GM19240 (cell line): Measurements from ENCODE around the gene CD274.
"Not testable (repeated sequence)": the region's sequence is repeated elsewhere in the genome, so short reads cannot be mapped to it uniquely, and the experiment has no call there.

Experiments used
- DNase-seq: peaks from one replicate; pipeline ENCODE4 v3.0.0; 2011; ENCODE audit warnings: low spot score; ENCODE audit not compliant: insufficient read length

Gene CD274

DNA sequence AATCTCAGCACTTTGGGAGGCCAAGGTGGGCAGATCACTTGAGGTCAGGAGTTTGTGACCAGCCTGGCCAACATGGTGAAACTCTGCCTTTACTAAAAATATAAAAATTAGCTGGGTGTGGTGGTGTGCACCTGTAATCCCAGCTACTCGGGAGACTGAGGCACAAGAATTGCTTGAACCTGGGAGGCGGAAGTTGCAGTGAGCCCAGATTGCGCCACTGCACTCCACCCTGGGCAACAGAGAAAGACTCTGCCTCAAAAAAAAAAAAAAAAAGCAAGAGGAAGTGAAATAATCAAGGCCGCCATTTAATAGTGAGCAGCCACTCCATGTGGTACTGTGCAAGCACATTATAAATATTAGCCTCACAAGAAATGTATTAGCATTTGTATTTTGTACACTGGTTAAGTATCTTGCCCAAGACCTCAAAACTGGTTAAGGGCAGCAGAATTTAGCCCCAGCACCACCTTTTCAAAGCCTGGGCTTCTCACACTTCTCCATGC is 14.5 kb downstream of the CD274 start:
- not testable (repeated sequence) for DNase-seq

DNA sequence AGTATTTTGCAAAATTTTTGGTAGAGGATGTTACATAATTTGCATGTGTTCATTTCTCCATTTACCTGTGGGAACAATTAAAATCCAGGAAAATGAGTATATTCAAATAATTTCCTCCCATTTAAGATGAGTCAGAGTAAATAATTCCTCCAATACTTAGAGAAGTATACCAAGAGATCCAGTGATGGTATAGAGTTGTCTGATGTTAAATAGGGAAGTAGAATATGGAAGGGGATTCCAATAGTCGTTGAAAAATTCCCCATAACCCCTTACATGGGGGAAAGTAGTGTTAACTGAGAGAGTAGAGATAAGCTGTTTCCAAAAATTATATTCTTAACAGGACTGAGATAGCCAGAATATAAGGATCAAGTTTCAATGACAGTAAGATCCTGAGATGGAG is 15.7 kb downstream of the CD274 start:
- no peak for DNase-seq

DNA sequence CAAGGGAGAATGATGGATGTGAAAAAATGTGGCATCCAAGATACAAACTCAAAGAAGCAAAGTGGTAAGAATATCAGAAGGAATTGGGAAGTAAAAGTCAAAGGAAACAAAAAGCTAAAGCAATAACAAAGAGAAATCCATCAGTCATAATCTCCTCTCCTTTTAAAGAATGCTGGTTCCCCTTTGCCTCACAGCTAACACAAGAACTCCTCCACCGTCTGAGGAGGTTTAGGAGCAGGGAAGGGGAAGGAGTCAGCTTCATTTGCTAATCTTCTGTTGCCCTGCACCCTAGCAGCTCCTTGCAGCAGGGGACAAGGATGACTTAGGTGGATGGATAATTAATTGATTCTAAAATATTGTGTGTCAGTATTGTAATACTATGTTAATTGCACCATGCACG is 16.4 kb downstream of the CD274 start:
- no peak for DNase-seq

DNA sequence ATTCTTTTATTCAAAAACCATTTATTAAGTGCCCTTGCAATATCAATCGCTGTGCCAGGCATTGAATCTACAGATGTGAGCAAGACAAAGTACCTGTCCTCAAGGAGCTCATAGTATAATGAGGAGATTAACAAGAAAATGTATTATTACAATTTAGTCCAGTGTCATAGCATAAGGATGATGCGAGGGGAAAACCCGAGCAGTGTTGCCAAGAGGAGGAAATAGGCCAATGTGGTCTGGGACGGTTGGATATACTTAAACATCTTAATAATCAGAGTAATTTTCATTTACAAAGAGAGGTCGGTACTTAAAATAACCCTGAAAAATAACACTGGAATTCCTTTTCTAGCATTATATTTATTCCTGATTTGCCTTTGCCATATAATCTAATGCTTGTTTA is 18.5 kb downstream of the CD274 start:
- DNase-seq = no peak

GRCh38 chr9:5470122-5470521 is 19.8 kb downstream of the CD274 start:
- DNase-seq = no peak

DNA sequence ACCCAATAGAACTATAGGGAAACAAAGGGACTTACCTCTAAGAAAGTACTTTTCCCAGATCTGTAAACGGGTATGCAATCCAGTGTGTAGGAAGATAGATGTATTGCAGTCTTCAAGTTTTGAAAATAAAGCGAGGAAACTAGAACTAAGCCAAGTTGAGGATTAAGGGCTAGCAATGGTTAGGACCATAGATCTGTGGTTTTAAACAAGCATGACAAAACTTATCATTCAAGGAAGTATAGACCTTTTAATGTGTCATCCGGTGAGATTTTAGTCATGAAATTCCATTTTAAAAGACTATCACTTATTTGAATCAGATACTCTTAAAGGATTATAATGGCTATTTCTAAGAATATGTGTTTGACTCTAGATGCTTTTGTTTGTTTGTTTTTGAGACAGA is 20.5 kb downstream of the CD274 start:
- DNase-seq = no peak

DNA sequence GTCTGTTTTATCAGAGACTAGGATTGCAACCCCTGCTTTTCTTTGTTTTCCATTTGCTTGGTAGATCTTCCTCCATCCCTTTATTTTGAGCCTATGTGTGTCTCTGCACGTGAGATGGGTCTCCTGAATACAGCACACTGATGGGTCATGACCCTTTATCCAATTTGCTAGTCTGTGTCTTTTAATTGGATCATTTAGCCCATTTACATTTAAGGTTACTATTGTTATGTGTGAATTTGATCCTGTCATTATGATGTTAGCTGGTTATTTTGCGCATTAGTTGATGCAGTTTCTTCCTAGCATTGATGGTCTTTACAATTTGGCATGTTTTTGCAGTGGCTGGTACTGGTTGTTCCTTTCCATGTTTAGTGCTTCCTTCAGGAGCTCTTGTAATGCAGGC is 25.3 kb downstream of the CD274 start:
- DNase-seq = not testable (repeated sequence)

DNA sequence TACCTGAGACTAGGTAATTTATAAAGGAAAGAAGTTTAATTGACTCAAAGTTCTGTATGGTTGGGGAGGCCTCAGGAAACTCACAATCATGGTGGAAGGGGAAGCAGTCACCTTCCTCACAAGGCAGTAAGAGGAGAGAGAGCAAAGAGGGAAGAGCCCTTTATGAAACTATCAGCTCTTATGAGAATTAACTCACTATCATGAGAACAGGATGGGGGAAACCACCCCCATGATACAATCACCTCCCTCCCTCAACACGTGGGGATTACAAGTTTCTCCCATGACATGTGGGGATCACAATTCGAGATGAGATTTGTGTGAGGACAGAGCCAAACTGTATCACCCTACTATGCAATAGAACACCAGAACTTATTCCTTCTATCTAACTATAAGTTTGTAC is 27.9 kb downstream of the CD274 start:
- no peak for DNase-seq

GRCh38 chr9:5479994-5480694 is 29.8 kb downstream of the CD274 start:
- no peak for DNase-seq

GRCh38 chr9:5480919-5481318 is 30.6 kb downstream of the CD274 start:
- no peak for DNase-seq

- no peak for DNase-seq
These were observed 31.1 kb downstream of the CD274 start for GRCh38 chr9:5481322-5482040.

- DNase-seq = no peak
These were observed 31.9 kb downstream of the CD274 start for GRCh38 chr9:5482194-5482593.

GRCh38 chr9:5483306-5483705 is 33.0 kb downstream of the CD274 start:
- no peak for DNase-seq

GRCh38 chr9:5485378-5486085 is 35.2 kb downstream of the CD274 start:
- DNase-seq = no peak

DNA sequence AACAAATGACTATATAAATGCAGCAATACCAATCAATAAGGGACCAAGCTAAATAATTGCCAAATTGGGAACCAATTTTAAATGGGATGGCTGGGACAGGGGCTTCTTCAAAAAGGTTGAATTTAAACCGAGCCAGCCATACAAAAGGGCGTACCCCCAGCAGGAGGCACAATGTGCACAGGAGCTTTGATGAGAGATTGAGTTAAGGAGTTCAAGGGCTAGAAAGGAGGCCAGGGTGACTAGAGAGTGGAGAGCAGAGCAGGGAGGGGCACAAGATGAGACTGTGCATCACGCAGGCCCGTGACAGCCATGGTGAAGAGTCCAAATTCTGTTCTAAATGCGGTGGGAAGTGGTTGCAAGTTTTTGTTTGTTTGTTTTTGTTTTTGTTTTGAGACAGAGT is 36.6 kb downstream of the CD274 start:
- DNase-seq = no peak

DNA sequence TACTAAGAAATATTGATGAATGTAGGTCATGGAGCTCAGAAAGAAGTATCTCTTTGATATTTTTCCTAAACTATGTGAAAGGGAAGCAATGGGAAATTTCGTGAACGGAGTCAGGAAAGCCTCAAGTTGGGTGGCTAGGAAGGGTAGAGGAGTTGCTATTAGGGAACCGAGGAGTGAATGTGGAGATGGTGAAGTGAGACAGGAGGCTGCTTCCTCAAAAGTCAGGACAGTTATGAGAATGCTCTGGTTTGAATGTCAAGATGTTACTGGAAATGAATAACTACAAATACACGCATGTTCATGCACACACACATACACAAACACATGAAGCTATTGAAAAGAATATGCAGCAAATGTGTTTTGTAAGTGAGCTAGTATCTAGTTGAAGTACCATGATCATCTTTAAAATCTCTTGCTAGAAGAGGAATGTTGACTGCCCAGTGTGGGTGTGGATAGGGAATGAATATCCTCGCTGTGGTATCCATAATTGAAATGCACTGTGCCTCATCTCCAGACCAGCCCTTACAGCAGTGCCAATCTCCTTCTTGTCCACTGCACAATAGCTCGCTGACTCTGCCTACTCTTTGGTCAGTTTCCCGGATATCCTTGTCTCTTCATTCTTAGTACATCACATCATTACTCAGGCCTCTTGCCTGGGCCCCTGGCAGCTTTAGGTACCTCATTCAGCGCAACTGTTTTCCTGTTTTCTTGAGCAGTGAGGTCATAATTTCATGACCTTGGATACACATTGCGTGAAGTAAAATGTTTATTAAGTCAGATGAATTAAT is 38.1 kb downstream of the CD274 start:
- no peak for DNase-seq

- no peak for DNase-seq
These were observed 39.5 kb downstream of the CD274 start for GRCh38 chr9:5489630-5490490.

GRCh38 chr9:5492965-5493678 is 42.8 kb downstream of the CD274 start:
- DNase-seq = no peak

DNA sequence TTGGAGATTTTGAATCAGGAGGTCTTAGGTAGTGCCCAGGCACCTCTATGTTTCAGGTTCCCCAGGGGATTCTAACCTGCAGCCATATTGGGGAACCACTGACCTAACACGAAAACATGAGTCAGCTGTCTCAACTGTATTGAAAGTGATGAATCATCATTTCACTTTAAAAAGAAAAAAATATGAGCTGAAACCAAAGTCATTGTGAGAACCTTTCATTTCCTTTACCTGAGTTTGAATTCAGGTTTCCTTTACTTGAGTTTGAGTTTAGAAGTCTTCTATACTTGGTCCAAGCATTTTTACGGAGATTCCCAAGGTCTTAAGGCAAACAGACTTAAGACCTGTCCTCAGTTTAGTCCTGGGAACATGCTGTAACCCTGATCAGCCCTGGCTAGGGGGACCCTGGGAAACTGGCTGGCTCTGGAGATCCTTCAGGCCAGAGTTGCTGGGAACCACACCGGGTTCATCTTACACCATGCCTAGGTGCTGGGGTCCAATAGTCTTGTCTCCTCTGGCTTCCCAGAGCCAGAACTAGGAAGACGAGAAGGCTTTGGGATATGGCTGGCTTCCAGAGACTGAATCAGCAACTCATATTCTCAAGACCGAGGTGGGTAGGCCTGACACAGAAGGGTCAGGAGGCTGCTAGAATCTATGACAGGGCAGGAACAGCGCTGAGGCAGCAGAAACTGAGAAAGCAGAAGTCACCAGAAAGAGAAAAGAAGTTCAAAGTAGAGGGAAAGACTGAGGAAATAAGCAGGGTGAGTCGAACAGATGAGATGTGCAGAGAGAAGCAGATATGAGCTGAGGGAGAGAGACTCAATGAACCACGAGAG is 43.6 kb downstream of the CD274 start:
- peak; percentile 39 for DNase-seq
